Inferior parietal cortex (tissue), 1 donor: ENCODE measurements around the gene DCAKD.

Experiments
- DNase-seq: peaks from one replicate; pipeline ENCODE4 v3.0.0-alpha.2; 2016; ENCODE audit errors: extremely low spot score

Gene DCAKD

GRCh38 chr17:45004388-45004787, 47.0 kb downstream of the DCAKD start:
- no peak for DNase-seq

GRCh38 chr17:45003877-45004276, 47.6 kb downstream of the DCAKD start:
- no peak for DNase-seq

- DNase-seq, result no peak
These were observed 50.1 kb downstream of the DCAKD start for GRCh38 chr17:45001310-45001709.

GRCh38 chr17:44999433-44999832, 52.0 kb downstream of the DCAKD start:
- DNase-seq, result no peak

GRCh38 chr17:44998646-44999045, 52.8 kb downstream of the DCAKD start:
- DNase-seq, result no peak

- DNase-seq, result no peak
These were observed 53.5 kb downstream of the DCAKD start for GRCh38 chr17:44997733-44998520.

GRCh38 chr17:44996304-44996703, 55.1 kb downstream of the DCAKD start:
- no peak for DNase-seq

- DNase-seq, result no peak
These were observed 55.9 kb downstream of the DCAKD start for GRCh38 chr17:44995436-44996001.

GRCh38 chr17:44992242-44992939, 59.0 kb downstream of the DCAKD start:
- no peak for DNase-seq

- DNase-seq, result no peak
These were observed 60.4 kb downstream of the DCAKD start for GRCh38 chr17:44990994-44991393.

GRCh38 chr17:44989552-44990138, 61.8 kb downstream of the DCAKD start:
- DNase-seq, result no peak

GRCh38 chr17:44988044-44988942, 63.1 kb downstream of the DCAKD start:
- DNase-seq, result no peak

- no peak for DNase-seq
These were observed 67.9 kb downstream of the DCAKD start for GRCh38 chr17:44983563-44983962.

- no peak for DNase-seq
These were observed 69.2 kb downstream of the DCAKD start for GRCh38 chr17:44982113-44982702.

GRCh38 chr17:44981221-44981968, 70.0 kb downstream of the DCAKD start:
- no peak for DNase-seq

GRCh38 chr17:44979426-44979995, 71.9 kb downstream of the DCAKD start:
- DNase-seq, result no peak

- no peak for DNase-seq
These were observed 72.6 kb downstream of the DCAKD start for GRCh38 chr17:44978807-44979206.

GRCh38 chr17:44977814-44978550, 73.5 kb downstream of the DCAKD start:
- DNase-seq, result no peak

GRCh38 chr17:44977065-44977464, 74.4 kb downstream of the DCAKD start:
- DNase-seq, result no peak
